GM19240 (cell line): Measurements from ENCODE around the gene RCCD1.

Experiments
- DNase-seq: peaks from one replicate; pipeline ENCODE4 v3.0.0; 2011; ENCODE audit warnings: low spot score; ENCODE audit not compliant: insufficient read length

RCCD1 gene

DNA sequence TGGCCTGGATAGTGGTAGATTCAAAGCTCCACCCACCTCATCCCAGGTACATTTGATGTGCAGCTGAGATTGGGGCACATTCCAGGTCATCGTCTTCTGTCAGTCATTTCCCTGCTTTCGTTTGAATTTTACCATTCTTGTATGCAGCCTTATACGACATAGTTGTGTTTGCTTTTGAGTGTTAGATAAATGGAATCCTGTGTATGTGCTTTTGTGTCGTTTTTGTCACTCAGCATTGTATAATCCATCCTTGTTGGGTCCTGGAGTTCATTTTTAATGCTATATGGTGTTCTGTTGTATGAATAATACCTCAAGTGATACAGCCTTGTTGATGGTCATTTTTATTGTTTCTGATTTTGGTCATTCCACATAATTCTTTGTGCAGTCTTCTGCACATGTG, 7.3 kb downstream of the RCCD1 start:
- no peak for DNase-seq

DNA sequence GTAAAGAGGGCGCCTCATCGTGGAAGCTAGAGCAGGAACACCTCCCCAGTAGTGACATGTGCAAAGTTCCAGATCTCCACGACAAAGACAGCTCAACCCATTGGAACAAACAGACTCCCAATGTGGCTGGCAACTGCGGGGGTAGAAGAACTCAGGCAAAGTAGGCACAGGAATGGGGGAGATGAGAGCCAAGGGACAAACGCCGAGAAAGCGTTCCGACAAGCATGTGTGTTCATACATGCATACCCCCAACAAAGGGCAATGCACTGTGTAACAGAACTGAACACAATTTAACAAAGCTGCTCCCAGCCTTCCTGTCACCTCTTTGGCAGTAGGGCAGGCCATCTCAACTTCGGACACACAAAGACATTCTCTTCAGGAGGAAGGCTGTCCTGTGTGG, 11.6 kb downstream of the RCCD1 start:
- DNase-seq = no peak

DNA sequence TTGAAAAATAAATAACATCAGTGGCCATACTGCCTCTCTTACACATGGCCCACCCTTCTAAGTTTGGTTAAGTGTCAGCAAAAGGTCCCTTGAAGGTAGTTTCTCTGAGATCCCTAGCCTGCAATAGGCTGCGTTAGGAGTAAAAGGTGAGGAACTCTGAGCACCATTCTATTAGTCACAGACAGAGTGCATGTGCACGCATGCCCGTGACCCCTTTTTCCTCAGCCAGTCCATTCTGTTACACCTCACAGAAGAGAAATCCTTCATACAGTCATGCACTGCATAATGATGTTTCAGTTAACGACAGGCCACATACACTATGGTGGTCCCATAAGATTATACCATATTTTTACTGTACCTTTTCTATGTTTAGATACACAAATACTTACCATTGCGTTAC, 12.5 kb downstream of the RCCD1 start:
- no peak for DNase-seq

DNA sequence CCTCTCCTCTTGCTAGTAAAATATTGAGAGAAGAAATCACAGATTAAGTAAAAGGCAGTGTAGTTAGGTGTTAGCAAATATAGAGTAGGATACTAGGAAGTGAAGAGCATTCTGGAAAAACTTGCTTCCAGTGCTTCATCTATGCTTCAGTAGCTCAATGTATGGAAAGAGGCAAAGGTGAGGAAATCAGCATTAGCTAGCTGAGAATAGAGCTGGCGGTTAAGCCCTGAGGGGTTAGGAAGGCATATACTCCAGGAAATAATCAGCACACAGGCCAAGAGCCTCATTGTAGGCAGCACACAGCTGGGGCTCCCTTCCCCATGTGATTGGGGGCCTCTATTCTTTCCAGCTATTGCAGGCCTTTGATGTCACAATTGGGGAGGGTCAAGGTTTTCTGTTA, 13.8 kb downstream of the RCCD1 start:
- no peak for DNase-seq

DNA sequence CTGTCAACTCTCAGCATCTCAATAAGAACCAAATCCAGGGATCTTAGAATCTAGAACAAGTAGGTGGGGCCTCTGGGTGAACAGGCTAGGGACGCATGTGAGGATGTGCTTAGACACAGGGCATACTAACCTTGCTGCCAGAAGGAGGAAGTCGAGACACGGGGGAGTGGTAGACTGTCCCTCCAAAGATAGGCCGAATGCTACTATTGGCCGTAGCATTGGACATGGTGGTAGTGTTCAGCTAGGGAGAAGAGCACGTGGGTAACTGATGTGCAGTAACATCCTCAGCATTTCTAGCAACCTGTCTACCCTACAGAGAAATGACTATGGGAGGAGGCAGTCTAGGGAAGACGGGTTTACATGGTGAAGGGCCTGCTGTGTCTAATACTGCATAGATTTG, 15.6 kb downstream of the RCCD1 start:
- no peak for DNase-seq

DNA sequence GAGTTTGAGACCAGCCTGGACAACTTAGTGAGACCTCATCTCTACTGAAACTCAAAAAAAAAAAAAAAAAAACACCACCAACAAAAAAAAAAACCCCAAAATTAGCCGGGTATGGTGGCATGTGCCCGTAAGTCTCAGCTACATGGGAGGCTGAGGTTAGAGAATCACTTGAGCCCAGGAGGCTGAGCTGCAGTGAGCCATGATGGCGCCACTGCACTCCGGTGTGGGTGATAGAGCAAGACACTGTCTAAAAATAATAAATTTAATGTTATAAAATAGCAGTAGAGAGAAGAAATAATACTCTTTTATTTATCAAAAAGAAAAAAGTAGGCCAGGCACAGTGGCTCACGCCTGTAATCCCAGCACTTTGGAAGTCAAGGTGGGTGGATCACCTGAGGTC, 17.4 kb downstream of the RCCD1 start:
- DNase-seq = no peak

DNA sequence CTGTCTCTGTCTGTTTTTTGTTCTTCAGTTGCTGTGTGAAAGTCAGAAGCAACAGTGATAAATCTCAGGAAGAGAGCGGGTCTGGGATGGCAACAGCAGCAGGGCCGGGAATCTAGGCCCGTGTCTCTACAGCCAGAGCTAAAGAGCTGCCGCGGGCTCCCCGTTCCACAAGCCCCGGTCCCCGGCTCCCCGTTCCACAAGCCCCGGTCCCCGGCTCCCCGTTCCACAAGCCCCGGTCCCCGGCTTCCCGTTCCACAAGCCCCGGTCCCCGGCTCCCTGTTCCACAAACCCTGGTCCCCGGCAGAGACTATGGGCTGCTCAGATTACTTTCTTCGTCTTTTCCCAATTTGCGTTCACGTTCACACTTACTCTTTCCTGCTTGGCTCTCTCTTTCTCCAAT, 19.5 kb downstream of the RCCD1 start:
- no peak for DNase-seq

DNA sequence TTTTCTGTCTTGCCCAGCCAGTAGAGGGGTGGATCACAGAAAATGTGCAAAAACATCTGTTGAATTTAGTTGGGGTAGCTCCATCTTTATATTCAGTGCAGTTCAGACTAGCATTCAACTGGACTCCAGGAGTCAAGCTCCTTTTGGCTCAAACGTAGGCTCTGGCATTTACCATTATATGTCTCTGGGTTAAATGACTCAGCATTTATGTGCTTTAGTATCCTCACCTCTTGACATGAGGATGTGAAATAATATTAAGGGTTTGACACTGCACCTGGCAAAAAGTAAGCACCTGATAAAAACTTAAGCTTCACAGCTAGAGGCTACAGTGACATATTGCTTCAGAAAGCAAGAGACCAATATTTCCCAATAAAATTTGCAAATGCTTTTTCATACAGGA, 24.9 kb downstream of the RCCD1 start:
- DNase-seq = no peak

DNA sequence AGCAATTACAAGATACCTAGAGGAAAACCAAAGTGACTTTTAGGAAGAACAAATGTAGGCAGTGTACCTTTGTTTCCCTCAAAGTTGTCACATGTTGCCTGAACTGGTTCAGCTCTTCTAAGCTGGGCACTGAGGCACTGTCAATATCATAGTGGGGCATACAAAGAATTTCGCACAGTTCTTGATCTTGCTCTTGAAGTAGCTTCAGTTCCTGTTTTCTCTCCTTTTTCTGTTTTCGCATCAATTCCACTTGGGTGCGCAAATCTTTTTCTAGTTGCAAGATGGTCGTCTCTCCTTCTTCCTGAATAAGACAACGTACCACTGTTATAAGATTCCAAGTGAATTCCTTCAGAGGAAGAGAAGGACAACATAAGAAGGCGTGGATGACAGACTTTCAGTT, 27.0 kb downstream of the RCCD1 start:
- DNase-seq = peak; percentile 13

DNA sequence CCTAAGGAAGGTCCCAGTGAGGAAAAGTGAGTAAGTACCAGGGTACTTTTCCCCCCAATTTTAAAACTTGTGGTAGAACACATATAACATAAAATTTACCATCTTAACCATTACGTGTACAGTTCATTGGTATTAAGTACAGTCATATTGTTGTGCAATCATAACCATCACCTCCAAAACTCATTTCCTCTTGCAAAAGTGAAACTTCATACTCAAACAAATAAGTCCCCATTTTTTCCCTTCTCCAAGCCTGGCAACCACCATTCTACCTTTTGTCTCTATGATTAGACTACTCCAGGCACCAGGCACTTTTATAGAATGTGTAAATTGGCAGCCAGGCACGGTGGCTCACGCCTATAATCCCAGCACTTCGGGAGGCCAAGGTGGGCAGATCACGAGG, 27.5 kb downstream of the RCCD1 start:
- no peak for DNase-seq

DNA sequence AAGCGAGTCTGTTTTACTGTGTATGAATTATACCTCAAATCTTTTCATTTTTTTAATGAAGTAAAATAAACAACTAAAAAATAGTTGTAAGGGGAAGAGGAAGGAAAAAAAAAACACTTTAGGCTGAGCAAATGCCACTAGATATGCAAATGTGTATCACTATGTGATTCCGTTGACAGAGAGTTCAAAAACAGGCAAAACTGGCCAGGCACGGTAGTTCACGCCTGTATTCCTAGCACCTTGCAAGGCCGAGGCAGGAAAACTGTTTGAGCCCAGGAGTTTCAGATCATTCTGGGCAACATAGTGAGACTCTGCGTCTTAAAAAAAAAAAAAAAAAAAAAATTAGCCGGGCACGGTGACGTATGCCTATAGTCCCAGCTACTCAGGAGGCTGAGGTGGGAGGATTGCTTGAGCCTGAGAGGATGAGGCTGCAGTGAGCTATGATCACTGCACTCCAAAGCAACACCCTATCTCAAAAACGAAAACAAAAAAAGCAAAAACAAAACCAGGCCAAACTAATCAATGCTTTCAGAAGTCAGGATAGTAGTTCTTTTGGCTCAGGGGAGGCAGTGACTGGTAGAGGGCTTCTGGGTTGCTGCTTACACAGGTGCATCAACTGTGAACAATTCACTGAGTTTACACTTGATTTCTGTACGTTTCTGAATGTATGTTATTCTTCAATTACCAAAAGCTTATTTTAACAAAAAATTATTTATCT, 32.3 kb downstream of the RCCD1 start:
- no peak for DNase-seq

DNA sequence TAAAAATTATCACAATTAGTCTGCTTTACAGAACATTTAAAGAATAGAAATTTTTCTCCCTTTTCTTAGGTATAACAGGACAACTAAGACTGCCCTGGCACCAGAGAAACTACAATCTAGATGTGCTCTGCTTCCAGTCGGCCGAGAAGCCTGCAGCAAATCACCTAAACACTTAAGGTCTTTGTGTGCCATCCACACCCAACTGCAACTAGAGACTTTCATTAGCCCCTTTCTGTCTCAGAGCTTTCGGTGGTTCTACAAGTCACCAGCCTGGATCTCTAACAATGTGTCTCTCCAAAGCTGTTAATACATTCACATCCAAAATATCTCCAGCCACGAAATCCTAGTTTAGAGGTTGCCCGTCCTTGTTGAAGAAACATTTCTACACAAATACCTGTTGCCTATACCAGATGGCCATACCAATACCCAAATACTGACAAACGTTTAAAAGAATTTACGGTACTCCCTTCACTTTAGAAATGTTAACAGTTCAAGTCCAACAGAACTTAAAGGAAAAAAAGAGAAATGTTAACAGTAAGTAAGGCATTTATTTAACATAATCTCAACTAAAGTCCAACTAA, 33.0 kb downstream of the RCCD1 start:
- DNase-seq = no peak

DNA sequence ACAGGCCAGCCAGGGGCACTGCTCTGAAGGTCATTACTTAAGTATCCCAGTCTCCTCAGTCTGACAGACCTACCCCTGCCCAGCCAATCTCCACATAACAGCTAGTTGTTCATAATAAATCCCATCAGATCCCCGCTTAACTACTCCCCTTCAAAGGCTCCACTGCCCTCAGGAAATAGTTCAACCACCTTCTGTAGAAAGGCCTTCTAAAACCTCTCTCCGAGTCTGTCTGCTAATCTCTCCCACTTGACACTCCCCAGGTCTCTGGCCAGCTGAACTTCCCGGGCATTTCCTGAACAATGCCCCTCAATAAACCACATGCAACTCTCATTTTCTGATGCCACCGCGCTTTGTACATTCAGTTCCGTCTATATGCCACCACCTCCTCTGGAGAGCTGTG, 33.6 kb downstream of the RCCD1 start:
- DNase-seq = no peak

DNA sequence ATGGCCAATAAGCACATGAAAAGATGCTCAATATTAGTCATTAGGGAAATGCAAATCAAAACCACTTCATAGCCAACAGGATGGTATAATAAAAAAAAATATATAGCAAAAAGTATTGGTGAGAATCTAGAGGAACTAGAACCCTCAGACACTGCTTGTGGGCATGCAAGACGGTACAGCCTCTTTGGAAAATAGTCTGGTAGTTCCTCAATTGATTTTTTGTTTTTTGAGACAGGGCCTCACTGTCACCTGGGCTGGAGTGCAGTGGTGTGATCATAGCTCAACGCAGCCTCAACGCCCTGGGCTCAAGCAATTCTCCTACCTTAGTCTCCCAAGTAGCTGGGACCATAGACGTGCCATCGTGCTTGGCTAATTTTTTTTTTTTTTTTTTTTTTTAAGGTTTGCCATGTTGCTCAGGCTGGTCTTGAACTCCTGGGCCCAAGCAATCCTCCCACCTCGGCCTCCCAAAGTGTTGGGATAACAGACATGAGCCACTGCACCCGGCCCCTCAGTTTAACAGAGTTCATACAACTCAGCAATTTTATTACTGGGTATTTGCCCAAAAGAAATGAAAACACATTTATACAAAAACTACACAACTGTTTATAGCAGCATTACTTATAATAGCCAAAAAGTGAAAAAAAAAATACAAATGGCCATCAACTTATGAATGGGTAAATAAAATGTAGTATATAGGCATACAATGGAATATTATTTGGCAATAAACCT, 34.5 kb downstream of the RCCD1 start:
- no peak for DNase-seq

DNA sequence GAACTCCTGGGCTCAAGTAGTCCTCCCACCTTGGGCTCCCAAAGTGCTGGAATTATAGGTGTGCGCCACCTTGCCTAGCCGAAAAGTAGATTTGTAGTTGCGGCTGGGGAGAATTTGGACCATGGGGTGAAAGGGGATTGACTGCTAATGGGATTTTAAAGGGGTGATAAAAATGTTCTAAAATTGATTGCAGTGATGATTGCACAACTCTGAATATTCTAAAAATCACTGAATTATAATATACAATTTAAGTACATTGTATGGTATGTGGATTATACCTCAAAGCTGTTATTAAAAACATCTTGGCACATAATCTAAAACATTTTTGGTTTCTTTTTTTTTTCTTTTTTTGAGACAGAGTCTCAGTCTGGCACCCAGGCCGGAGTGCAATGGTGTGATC, 35.8 kb downstream of the RCCD1 start:
- DNase-seq = no peak

DNA sequence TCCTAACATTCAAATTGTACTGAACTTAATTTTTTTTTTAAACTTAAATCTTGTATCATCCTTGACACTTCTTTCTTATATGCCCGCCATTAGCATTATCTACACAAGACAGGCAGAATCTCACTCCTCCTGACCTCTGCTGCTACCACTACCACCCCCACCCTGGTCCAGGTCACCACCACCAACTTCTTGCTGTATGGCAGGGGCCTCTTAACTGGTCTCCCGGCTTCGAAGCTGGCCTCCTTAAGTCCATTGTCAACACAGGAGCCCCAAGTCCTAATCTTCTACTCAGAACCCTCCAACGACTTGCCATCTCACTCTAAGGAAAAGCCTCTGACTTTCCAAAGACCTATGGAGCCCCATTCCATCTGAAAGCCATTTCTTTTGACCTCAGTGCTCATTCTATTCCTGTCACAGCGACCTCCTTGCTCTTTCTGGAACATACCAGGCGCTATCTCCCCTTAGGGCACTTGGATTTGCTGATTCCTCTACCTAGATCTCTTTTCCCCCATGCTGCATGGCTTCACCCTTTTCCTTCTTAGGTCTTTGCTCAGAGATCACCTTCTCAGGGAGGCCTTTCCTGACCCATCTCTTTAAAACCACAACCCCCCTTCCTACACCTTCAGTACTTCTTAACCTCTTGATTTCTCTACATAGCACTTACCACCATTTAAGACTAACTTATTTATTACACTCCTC, 37.1 kb downstream of the RCCD1 start:
- no peak for DNase-seq

DNA sequence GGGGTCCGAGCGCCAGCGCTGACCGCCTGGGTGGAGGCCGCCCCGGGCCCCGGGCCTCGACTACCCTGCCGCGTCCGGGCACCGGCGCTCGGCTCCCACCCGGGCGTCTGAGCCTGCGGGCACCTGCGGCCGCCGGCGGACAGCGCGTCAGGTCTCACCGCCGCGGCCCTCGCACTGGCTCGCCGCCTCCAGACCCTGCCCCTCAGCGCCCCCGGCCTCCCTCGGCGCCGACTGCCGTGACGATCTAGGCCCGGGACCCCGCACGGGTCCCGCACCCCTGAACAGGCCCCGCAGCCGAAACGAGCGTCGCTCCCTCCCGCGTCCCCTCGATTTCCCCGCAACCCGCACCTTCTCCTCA, 39.4 kb downstream of the RCCD1 start:
- DNase-seq = no peak

DNA sequence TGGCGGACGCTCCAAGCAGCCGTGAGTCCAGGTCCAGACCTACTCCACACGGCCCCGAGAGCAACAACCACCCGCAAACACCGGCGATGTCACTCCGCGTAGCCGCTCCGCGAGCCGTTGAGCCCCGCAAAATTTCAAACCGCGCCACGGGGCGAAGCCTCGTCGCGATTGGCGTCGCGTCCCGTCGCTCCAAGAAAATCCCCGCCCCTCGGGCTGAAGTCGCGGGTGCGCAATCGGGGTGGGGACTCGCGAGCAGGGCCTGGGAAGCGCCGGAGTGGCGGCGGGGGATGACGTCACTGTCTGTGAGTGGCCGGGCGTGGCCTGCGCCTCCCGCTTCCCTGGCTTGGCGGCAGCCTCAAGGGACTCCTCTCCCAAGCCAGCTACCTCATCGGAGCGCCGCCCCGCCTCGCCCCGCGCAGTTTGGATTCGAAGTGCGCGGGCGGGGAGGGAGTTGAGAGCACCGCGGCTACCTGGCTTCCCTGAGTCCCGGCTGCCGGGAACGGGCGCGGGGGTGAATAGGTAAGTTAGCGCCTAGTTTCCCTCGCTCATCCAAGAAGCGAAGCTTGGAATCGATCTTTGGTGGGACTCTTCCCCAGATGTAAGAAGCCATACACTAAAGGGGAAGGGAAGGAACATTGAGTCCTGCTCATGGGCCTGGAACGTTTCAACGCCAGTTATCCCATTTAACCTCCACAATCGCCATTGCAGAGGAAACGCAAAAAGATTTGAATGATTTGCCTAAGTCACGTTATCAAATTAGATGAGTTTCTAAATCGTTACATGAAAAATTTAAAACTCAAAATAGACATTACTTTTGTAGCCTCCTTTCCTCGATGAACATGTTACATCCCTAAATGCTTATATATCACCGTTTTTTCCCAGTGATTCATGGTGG, 40.0 kb downstream of the RCCD1 start, which contains the start of gene PRC1:
TSS of gene PRC1 (minus strand) at position 119 of the 895 bp plus-strand sequence. CDS start at position 1, 118 bp downstream.
- DNase-seq = peak; percentile 94

DNA sequence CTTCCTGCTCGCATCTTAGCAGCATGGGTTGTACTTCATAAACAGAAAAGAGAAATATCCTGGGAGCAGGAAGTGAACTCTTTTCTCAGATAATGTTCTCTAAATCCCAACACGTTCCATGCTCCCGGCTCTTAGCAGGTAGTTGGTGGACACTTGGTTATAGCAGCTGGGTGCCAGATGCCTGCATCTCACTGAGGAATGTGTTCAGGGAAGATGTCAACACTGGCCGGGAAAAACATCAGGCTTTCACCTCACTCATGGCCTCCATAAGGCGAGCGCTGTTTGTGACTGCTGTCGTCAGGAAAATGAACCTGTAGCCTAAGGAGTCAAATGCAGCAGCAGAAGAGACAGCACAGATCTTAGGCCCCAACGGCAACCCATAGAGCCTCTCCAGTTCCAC, 44.1 kb downstream of the RCCD1 start:
- no peak for DNase-seq

DNA sequence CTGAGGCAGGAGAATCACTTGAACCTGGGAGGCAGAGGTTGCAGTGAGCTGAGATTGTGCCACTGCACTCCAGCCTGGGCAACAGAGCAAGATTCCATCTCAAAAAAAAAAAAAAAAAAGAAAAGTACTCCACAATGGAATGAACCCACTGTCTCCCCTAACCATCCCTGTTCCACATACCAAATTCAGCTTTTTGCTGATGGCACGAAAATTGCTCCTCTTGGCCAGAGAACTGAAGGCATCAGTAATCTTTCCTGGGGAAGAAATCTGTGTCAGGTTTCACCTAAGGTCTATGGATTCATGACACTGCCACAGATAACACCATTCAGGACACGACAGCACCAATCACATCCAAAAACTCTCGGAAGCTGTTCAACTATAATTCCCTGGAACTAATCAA, 46.5 kb downstream of the RCCD1 start:
- no peak for DNase-seq

DNA sequence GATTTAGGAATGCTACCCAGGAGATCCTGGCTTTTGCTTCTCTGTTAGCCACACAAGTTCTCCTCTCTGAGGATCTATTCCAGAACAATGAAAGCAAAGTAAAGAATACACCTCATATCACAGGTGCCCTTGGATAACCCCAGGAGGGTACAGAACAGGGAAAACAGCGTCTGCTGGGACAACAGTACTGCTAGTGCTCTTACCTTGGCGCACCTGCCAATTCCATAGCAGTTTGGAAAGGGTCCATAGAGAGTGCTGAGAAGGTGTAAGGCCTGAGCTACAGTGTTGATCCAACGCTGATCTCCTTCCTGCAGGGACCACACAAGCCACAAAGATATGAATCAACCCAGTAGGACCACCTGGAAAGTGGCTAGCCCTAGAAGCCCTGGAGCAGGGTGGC, 52.6 kb downstream of the RCCD1 start:
- DNase-seq = no peak
